Measurements from ENCODE around the gene CST8.

Gene CST8

GRCh38 chr20:23453549-23454543 is 37.1 kb upstream of the CST8 start:
- no peak for ATAC-seq
- TF ChIP-seq PATZ1 (CRISPR knock-in tag; IDR thresholded peaks at IDR 0.05; ENCODE audit: borderline replicate concordance) (no peak), GLIS3 (CRISPR knock-in tag; IDR thresholded peaks at IDR 0.05) (no peak), TSHZ2 (CRISPR knock-in tag; IDR thresholded peaks at IDR 0.05) (no peak), BACH2 (CRISPR knock-in tag; IDR thresholded peaks at IDR 0.05; ENCODE audit: borderline replicate concordance) (no peak), POU6F1 (CRISPR knock-in tag; IDR thresholded peaks at IDR 0.05; ENCODE audit: borderline replicate concordance, low read depth) (no peak), ZFP30 (CRISPR knock-in tag; IDR thresholded peaks at IDR 0.05) (no peak), CREB5 (CRISPR knock-in tag; IDR thresholded peaks at IDR 0.05; ENCODE audit: low read depth) (no peak), CSDC2 (CRISPR knock-in tag; IDR thresholded peaks at IDR 0.05) (no peak), CSRNP3 (CRISPR knock-in tag; IDR thresholded peaks at IDR 0.05) (no peak), ZC3H10 (CRISPR knock-in tag; IDR thresholded peaks at IDR 0.05) (no peak)

GRCh38 chr20:23454816-23455215 is 36.1 kb upstream of the CST8 start:
- no peak for ATAC-seq
- no peak for TF ChIP-seq CSDC2 (CRISPR knock-in tag; IDR thresholded peaks at IDR 0.05)
- no peak for TF ChIP-seq ZC3H10 (CRISPR knock-in tag; IDR thresholded peaks at IDR 0.05)
- TF ChIP-seq PPARA (CRISPR knock-in tag; IDR thresholded peaks at IDR 0.05; ENCODE audit: borderline replicate concordance): no peak
- no peak for TF ChIP-seq ISL1 (CRISPR knock-in tag; IDR thresholded peaks at IDR 0.05)
- TF ChIP-seq RARB (CRISPR knock-in tag; IDR thresholded peaks at IDR 0.05): no peak
- no peak for TF ChIP-seq OSR1 (CRISPR knock-in tag; IDR thresholded peaks at IDR 0.05)
- no peak for TF ChIP-seq TSHZ2 (CRISPR knock-in tag; IDR thresholded peaks at IDR 0.05)
- no peak for TF ChIP-seq SNAI2 (CRISPR knock-in tag; IDR thresholded peaks at IDR 0.05)
- no peak for TF ChIP-seq ZNF565 (CRISPR knock-in tag; conservative IDR thresholded peaks at IDR 0.05; ENCODE audit: low read depth)
- no peak for TF ChIP-seq TOX (CRISPR knock-in tag; IDR thresholded peaks at IDR 0.05; ENCODE audit: borderline replicate concordance)
- TF ChIP-seq ESRRG (CRISPR knock-in tag; IDR thresholded peaks at IDR 0.05): no peak
- TF ChIP-seq GLIS3 (CRISPR knock-in tag; IDR thresholded peaks at IDR 0.05): no peak
- no peak for TF ChIP-seq ZNF8 (CRISPR knock-in tag; IDR thresholded peaks at IDR 0.05)
- TF ChIP-seq ZFP30 (CRISPR knock-in tag; IDR thresholded peaks at IDR 0.05): no peak
- no peak for TF ChIP-seq ZFP3 (CRISPR knock-in tag; IDR thresholded peaks at IDR 0.05)
- TF ChIP-seq CSRNP3 (CRISPR knock-in tag; IDR thresholded peaks at IDR 0.05): no peak
- no peak for TF ChIP-seq PATZ1 (CRISPR knock-in tag; IDR thresholded peaks at IDR 0.05; ENCODE audit: borderline replicate concordance)
- no peak for TF ChIP-seq BACH2 (CRISPR knock-in tag; IDR thresholded peaks at IDR 0.05; ENCODE audit: borderline replicate concordance)
- TF ChIP-seq ZNF70 (CRISPR knock-in tag; IDR thresholded peaks at IDR 0.05): no peak

All from SK-N-SH treated with all-trans-retinoic acid at 6 μM for 48 hours (cell line).